ENCODE results near the gene RNU7-1.

The RNU7-1 gene

GRCh38 chr12:6928022-6928702 is 15.5 kb upstream of the RNU7-1 start:
- Mint-ChIP-seq H3K27ac (peak overlapping the region; percentile 83), H3K4me3 (peak overlapping the region; percentile 85), H3K36me3 (no peaks in the 10 kb centered on the region), H3K4me1 (ENCODE audit: low read depth) (peaks cover 58% of the 10 kb centered on the region), H3K9me3 (ENCODE audit: low read depth) (no peaks in the 10 kb centered on the region), H3K27me3 (no peaks in the 10 kb centered on the region)

GRCh38 chr12:6928703-6929407 is 14.8 kb upstream of the RNU7-1 start:
- peaks cover under 1% of the 10 kb centered on the region for H3K36me3 Mint-ChIP-seq
- H3K27me3 Mint-ChIP-seq = no peaks in the 10 kb centered on the region
- peak overlapping the region; percentile 83 for H3K27ac Mint-ChIP-seq
- peaks cover 63% of the 10 kb centered on the region for H3K4me1 Mint-ChIP-seq (ENCODE audit: low read depth)
- peak overlapping the region; percentile 85 for H3K4me3 Mint-ChIP-seq
- H3K9me3 Mint-ChIP-seq (ENCODE audit: low read depth) = no peaks in the 10 kb centered on the region

- Mint-ChIP-seq H3K4me1 (ENCODE audit: low read depth) (peaks cover 63% of the 10 kb centered on the region), H3K4me3 (peak overlapping the region; percentile 85), H3K27me3 (no peaks in the 10 kb centered on the region), H3K9me3 (ENCODE audit: low read depth) (no peaks in the 10 kb centered on the region), H3K36me3 (peaks cover 2% of the 10 kb centered on the region), H3K27ac (peak overlapping the region; percentile 83)
Measured at GRCh38 chr12:6929466-6930452, 13.9 kb upstream of the RNU7-1 start.

GRCh38 chr12:6932766-6933165 is 10.8 kb upstream of the RNU7-1 start:
- Mint-ChIP-seq H3K9me3 (ENCODE audit: low read depth) (no peaks in the 10 kb centered on the region), H3K27me3 (no peaks in the 10 kb centered on the region), H3K4me1 (ENCODE audit: low read depth) (peaks cover 70% of the 10 kb centered on the region), H3K27ac (peak overlapping the region; percentile 84), H3K4me3 (no peak overlapping the region), H3K36me3 (peaks cover 4% of the 10 kb centered on the region)

GRCh38 chr12:6934110-6934509 is 9.5 kb upstream of the RNU7-1 start:
- H3K27ac Mint-ChIP-seq = peak overlapping the region; percentile 87
- no peaks in the 10 kb centered on the region for H3K9me3 Mint-ChIP-seq (ENCODE audit: low read depth)
- peaks cover 5% of the 10 kb centered on the region for H3K36me3 Mint-ChIP-seq
- H3K4me1 Mint-ChIP-seq (ENCODE audit: low read depth) = peaks cover 67% of the 10 kb centered on the region
- H3K4me3 Mint-ChIP-seq = no peak overlapping the region
- H3K27me3 Mint-ChIP-seq = no peaks in the 10 kb centered on the region

GRCh38 chr12:6935371-6936193 is 8.0 kb upstream of the RNU7-1 start:
- Mint-ChIP-seq H3K9me3 (ENCODE audit: low read depth) (no peaks in the 10 kb centered on the region), H3K4me1 (ENCODE audit: low read depth) (peaks cover 61% of the 10 kb centered on the region), H3K27me3 (no peaks in the 10 kb centered on the region), H3K27ac (peak overlapping the region; percentile 96), H3K4me3 (peak overlapping the region; percentile 90), H3K36me3 (peaks cover 8% of the 10 kb centered on the region)

GRCh38 chr12:6936194-6936635 is 7.4 kb upstream of the RNU7-1 start:
- H3K27me3 Mint-ChIP-seq = no peaks in the 10 kb centered on the region
- H3K4me3 Mint-ChIP-seq = peak overlapping the region; percentile 90
- H3K9me3 Mint-ChIP-seq (ENCODE audit: low read depth) = no peaks in the 10 kb centered on the region
- H3K27ac Mint-ChIP-seq = peak overlapping the region; percentile 96
- peaks cover 8% of the 10 kb centered on the region for H3K36me3 Mint-ChIP-seq
- H3K4me1 Mint-ChIP-seq (ENCODE audit: low read depth) = peaks cover 57% of the 10 kb centered on the region

- Mint-ChIP-seq H3K27me3 (no peaks in the 10 kb centered on the region), H3K36me3 (peaks cover 8% of the 10 kb centered on the region), H3K4me3 (peak overlapping the region; percentile 90), H3K9me3 (ENCODE audit: low read depth) (no peaks in the 10 kb centered on the region), H3K4me1 (ENCODE audit: low read depth) (peaks cover 57% of the 10 kb centered on the region), H3K27ac (peak overlapping the region; percentile 96)
Measured at GRCh38 chr12:6936636-6937480, 6.8 kb upstream of the RNU7-1 start.

GRCh38 chr12:6937481-6938352 is 5.9 kb upstream of the RNU7-1 start:
- H3K27me3 Mint-ChIP-seq = no peaks in the 10 kb centered on the region
- peak overlapping the region; percentile 91 for H3K27ac Mint-ChIP-seq
- peak overlapping the region; percentile 90 for H3K4me3 Mint-ChIP-seq
- no peaks in the 10 kb centered on the region for H3K9me3 Mint-ChIP-seq (ENCODE audit: low read depth)
- peaks cover 8% of the 10 kb centered on the region for H3K36me3 Mint-ChIP-seq
- H3K4me1 Mint-ChIP-seq (ENCODE audit: low read depth) = peaks cover 52% of the 10 kb centered on the region

GRCh38 chr12:6938353-6939190 is 5.0 kb upstream of the RNU7-1 start:
- H3K36me3 Mint-ChIP-seq = peaks cover 8% of the 10 kb centered on the region
- peak overlapping the region; percentile 91 for H3K27ac Mint-ChIP-seq
- H3K4me1 Mint-ChIP-seq (ENCODE audit: low read depth) = peaks cover 55% of the 10 kb centered on the region
- H3K27me3 Mint-ChIP-seq = no peaks in the 10 kb centered on the region
- H3K9me3 Mint-ChIP-seq (ENCODE audit: low read depth) = no peaks in the 10 kb centered on the region
- H3K4me3 Mint-ChIP-seq = peak overlapping the region; percentile 90

- Mint-ChIP-seq H3K4me1 (ENCODE audit: low read depth) (peaks cover 49% of the 10 kb centered on the region), H3K9me3 (ENCODE audit: low read depth) (no peaks in the 10 kb centered on the region), H3K27me3 (no peaks in the 10 kb centered on the region), H3K27ac (peak overlapping the region; percentile 86), H3K4me3 (peak overlapping the region; percentile 60), H3K36me3 (peaks cover 7% of the 10 kb centered on the region)
Measured at GRCh38 chr12:6939191-6939540, 4.5 kb upstream of the RNU7-1 start.

- Mint-ChIP-seq H3K27ac (no peak overlapping the region), H3K4me1 (ENCODE audit: low read depth) (peaks cover 52% of the 10 kb centered on the region), H3K9me3 (ENCODE audit: low read depth) (no peaks in the 10 kb centered on the region), H3K27me3 (no peaks in the 10 kb centered on the region), H3K36me3 (peaks cover 7% of the 10 kb centered on the region), H3K4me3 (no peak overlapping the region)
Measured at GRCh38 chr12:6941267-6941666, 2.3 kb upstream of the RNU7-1 start.
